ENCODE data around the gene MESP2. TPM values are rescaled to one million over a fixed set of nuclear protein-coding genes. Genes with fewer than 3 reads are reported as not detected.

MESP2 gene
- total and polyA plus RNA-seq, 9 of the 15 experiments (the other 6 are each of a cell fraction or from before 2014, with no cell fraction given) = 0.08 to 0.82 (median 0.37) TPM

DNA sequence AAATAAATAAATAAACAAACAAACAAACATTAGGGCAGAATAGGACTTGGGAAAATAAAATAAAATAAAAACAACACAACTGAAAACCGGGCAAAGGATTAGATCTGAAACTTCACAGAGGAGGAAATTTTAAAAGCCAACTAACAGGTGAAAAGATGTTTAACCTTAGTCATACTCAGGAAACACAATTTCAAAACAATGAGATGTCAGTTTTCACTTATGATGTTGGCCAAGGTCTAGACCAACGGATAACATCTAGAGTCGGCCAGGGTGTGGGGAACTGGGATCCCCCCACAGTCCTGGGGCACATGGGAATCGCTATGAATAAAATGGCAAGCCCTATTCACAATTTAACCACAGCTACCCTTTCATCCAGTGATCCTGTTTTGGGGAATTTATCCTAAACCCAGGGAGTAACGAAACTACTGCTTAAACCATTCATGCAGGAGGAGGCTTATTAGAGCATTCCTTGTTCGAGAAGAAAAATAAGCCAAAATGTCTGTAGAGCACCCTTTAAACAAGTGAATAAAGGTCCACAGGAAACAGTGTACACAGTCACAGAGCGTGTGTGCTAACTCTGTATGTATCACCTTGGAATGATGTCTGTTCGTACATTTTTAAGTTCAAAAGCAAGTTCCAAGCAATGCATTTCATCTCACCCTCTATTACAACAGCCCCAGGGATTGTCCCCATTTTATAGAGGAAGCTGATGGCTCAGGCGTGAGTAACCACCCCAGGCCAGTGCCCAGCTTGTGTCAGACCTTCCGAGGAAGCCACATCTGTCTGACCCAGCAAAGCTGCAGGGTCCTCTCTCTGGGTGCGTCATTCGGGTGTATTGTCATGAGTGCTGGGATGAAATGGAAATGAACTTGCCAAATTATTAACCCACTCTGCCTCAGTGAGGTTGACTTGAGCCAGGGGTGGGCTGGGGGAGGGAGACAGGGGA lies 44.8 kb downstream of the MESP2 start (continued):
- TF ChIP-seq EWSR1 (IDR thresholded peaks at IDR 0.05; ENCODE audit: borderline replicate concordance, low read depth, partially characterized antibody) = no peak
- TF ChIP-seq CBX1 (IDR thresholded peaks at IDR 0.05; ENCODE audit: low read depth) = no peak
- TF ChIP-seq ZNF75A (CRISPR knock-in tag; IDR thresholded peaks at IDR 0.05) = no peak
- peak; percentile 82 for TF ChIP-seq NFE2 (IDR thresholded peaks at IDR 0.05; ENCODE audit: low read depth)
- no peak for TF ChIP-seq NR1H2 (CRISPR knock-in tag; IDR thresholded peaks at IDR 0.05)
- no peak for TF ChIP-seq POLR2G (IDR thresholded peaks at IDR 0.05; ENCODE audit: low read depth, low read length)
- TF ChIP-seq MEF2D (tag; conservative IDR thresholded peaks at IDR 0.05; ENCODE audit: low read depth) = no peak
- TF ChIP-seq SMAD3 (CRISPR knock-in tag; conservative IDR thresholded peaks at IDR 0.05) = no peak
- TF ChIP-seq, protein P1, sequence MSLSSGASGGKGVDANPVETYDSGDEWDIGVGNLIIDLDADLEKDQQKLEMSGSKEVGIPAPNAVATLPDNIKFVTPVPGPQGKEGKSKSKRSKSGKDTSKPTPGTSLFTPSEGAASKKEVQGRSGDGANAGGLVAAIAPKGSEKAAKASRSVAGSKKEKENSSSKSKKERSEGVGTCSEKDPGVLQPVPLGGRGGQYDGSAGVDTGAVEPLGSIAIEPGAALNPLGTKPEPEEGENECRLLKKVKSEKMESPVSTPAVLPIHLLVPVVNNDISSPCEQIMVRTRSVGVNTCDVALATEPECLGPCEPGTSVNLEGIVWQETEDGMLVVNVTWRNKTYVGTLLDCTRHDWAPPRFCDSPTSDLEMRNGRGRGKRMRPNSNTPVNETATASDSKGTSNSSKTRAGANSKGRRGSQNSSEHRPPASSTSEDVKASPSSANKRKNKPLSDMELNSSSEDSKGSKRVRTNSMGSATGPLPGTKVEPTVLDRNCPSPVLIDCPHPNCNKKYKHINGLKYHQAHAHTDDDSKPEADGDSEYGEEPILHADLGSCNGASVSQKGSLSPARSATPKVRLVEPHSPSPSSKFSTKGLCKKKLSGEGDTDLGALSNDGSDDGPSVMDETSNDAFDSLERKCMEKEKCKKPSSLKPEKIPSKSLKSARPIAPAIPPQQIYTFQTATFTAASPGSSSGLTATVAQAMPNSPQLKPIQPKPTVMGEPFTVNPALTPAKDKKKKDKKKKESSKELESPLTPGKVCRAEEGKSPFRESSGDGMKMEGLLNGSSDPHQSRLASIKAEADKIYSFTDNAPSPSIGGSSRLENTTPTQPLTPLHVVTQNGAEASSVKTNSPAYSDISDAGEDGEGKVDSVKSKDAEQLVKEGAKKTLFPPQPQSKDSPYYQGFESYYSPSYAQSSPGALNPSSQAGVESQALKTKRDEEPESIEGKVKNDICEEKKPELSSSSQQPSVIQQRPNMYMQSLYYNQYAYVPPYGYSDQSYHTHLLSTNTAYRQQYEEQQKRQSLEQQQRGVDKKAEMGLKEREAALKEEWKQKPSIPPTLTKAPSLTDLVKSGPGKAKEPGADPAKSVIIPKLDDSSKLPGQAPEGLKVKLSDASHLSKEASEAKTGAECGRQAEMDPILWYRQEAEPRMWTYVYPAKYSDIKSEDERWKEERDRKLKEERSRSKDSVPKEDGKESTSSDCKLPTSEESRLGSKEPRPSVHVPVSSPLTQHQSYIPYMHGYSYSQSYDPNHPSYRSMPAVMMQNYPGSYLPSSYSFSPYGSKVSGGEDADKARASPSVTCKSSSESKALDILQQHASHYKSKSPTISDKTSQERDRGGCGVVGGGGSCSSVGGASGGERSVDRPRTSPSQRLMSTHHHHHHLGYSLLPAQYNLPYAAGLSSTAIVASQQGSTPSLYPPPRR (CRISPR knock-in tag; IDR thresholded peaks at IDR 0.05; ENCODE audit: borderline replicate concordance) = no peak
- peak; percentile 74 for TF ChIP-seq DPF2 (IDR thresholded peaks at IDR 0.05)
- no peak for TF ChIP-seq CCNT2 (IDR thresholded peaks at IDR 0.05; ENCODE audit: borderline replicate concordance, extremely low read depth, insufficient read length, low read depth, low read length)
- no peak for TF ChIP-seq TARDBP (IDR thresholded peaks at IDR 0.05)
- TF ChIP-seq, protein P2, sequence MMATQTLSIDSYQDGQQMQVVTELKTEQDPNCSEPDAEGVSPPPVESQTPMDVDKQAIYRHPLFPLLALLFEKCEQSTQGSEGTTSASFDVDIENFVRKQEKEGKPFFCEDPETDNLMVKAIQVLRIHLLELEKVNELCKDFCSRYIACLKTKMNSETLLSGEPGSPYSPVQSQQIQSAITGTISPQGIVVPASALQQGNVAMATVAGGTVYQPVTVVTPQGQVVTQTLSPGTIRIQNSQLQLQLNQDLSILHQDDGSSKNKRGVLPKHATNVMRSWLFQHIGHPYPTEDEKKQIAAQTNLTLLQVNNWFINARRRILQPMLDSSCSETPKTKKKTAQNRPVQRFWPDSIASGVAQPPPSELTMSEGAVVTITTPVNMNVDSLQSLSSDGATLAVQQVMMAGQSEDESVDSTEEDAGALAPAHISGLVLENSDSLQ (IDR thresholded peaks at IDR 0.05) = 0 out of 2 replicates have a peak, but pooled peaks have one; percentile 4
- TF ChIP-seq, protein P3, sequence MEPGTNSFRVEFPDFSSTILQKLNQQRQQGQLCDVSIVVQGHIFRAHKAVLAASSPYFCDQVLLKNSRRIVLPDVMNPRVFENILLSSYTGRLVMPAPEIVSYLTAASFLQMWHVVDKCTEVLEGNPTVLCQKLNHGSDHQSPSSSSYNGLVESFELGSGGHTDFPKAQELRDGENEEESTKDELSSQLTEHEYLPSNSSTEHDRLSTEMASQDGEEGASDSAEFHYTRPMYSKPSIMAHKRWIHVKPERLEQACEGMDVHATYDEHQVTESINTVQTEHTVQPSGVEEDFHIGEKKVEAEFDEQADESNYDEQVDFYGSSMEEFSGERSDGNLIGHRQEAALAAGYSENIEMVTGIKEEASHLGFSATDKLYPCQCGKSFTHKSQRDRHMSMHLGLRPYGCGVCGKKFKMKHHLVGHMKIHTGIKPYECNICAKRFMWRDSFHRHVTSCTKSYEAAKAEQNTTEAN (CRISPR knock-in tag; IDR thresholded peaks at IDR 0.05) = no peak
- TF ChIP-seq MYBL2 (IDR thresholded peaks at IDR 0.05; ENCODE audit: low read depth) = 0 out of 2 replicates have a peak, but pooled peaks have one; percentile 3
- no peak for TF ChIP-seq MYBL2 (CRISPR knock-in tag; IDR thresholded peaks at IDR 0.05; ENCODE audit: borderline replicate concordance)
- TF ChIP-seq TBL1XR1 (IDR thresholded peaks at IDR 0.05; ENCODE audit: low read length in 2 of 2) = 0 out of 4 replicates have a peak, but pooled peaks of 1 of the 2 experiments have one; percentile 6
- TF ChIP-seq EGR1 (conservative IDR thresholded peaks at IDR 0.05) = no peak
- peak; percentile 25; the same call in 1 of the 2 replicates for TF ChIP-seq SOX6 (IDR thresholded peaks at IDR 0.05)
- 0 out of 2 replicates have a peak, but pooled peaks have one; percentile 31 for TF ChIP-seq ADNP (tag; IDR thresholded peaks at IDR 0.05)
- peak; percentile 56 for TF ChIP-seq MAFG (tag; conservative IDR thresholded peaks at IDR 0.05)
